COR-L47 (cell line): ENCODE data around the gene DHX15.

ENCODE experiments used
- DNase-seq: peaks from one replicate; lab custom pipeline; 2025; lab: John Stamatoyannopoulos, UW

DHX15 gene

DNA sequence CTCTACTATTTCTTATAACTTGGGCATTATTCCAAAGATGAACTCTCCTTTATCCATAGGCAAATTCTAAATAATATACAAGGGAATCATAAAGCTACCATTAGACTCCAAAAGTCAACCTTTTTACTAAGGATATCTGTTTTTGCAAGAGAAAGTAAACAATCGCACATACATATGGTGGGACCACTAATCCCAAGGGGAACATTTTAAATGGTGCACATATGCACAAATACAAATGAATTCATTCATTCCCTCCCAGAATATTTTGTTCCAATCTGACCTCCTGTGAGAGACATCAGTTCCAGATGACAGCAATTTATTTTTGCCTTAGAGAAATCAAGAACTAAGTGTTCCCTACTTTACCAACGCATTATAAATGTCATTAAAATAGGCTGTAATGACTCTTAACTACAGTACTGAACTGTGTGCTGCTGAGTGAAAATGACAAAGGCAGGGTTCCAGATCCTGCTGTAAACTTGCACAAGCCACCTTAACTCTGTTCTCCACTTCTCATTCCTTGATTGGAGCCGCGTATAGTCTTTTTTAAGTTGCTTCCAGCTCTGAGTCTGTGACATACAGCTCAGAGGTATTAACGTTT is 2.0 kb downstream of the DHX15 start:
- DNase-seq, result no peak

DNA sequence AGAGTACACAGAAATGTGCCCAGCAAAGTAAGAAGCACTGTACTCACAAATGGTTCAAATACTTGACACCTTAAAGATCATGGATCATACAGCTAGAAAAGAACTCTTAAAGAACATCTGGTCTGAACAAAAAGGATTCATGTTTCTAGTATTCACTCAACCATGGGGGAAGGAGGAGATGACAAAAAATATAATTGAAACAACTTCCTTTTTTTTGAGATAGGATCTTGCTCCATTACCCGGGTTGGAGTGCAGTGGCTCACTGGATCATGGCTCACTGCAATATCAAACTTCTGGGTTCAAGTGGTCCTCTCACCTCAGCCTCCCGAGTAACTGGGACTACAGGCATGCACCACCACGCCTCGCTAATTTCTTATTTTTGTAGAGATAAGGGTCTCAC is 6.0 kb downstream of the DHX15 start:
- no peak for DNase-seq

DNA sequence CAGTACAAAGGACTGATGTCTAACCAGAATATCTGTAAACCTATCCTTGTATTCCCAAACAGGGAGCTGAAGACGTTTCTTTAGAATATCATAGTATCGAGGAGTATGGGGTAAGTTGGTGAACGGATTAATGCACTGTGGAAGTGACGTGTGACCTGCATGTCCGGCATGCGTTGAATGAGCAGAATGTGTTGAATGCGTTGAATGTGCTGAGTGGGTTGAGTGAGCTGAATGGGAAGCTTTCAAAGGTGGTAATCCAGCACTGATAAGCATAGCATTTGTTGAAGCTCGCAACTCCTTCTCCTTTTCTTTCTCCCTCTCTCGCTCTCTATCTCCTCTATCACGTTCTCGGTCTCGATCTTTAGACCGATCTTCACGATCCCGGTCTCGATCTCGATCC is 8.1 kb downstream of the DHX15 start:
- no peak for DNase-seq

DNA sequence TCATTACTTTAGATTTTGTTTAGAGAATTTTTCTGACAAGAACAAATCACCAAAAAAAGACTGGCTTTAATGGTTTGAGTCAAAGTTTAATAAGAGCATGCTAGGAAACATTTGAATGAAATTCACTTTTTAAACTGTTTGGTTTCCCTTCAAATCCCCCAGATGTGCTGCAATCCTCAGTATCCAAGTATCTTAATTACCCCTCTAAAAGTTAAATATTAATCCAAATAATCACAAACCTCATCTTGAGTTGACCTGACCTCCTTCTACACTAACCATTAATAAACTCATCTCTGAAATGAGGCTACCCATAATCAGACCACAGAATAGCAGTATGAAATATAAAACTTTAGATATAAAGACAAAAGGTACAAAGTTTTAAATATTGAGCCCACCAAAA is 10.1 kb downstream of the DHX15 start:
- no peak for DNase-seq

DNA sequence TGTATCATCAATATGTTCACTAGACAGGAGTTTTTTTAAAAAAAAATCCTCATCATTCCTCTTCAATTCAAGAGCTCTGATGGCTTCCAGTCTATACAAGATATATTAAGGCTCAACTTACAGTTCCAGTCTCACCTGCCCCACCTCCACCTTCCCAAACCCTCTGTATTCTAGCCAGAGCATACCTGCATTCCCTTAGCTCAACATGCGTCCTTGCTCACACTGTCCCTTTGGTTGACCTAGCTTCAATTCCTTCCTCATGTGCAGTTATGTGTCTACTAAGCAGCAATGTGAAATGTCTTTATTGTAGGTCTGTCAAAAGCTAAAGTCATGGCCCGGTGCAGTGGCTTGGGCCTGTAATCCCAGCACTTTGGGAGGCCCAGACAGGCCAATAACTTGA is 10.8 kb downstream of the DHX15 start:
- DNase-seq, result no peak

DNA sequence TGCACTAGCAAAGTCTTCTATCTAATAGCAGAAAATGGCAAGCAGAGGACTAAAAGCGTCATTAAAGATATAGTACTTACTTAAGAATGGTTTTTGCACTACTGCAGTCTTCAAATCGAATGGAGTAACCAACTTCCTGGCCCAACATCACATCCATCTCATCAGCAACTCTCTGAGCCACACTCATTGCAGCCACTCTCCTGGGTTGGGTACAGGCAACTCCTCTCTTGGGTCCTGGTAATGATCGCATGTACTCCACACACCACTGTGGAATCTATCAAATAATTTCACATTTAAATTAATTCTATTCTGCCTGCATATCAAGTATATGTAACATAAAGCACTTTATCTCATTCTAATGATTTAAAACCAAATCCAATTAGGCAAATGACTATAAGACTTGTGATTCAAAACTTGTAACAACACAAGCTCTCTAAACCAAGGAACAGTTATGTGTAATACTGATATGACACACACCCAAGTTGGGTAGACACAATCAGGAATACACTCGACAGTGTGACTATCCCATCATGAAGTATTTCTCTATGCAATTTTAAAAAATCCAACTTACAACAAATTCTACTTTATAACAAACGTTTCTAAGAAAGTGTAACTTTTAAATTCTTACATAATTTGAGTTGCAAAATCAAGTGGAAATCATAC is 13.6 kb downstream of the DHX15 start:
- DNase-seq, result no peak

DNA sequence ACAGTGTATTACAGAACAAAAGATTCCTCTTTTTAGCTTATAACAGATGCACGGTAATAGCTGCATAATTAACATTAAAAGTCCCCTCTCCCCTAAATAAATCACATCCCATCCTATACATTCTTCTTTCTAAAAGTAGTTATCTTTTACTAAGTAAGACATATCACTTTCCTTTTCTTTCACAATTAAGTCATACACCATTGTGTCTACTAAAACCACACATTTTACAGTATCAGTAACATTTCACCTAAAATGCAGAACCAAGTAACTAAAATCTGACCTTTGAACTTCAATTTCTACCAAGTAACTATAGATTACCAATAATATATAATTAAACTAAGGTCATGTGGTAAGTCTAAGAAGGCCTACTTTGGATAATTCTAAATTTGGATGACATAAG is 14.2 kb downstream of the DHX15 start:
- no peak for DNase-seq

DNA sequence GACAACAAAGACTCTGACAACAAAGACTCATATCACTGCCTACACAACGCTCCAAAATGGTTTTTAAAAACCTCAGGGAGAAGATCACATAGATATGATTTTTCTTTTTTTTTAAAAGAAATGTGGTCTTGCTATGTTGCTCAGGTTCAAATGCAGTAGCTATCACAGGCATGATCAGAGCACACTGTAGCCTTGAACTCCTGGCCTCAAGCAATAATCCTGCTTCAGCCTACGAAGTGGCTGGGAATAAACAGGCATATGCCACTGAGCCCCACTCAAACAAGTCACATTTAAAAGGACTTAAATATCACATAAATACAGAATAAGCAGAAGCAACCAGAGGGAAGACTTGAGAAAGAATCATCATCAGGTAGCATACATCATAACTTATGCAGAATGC is 14.7 kb downstream of the DHX15 start:
- DNase-seq, result no peak

DNA sequence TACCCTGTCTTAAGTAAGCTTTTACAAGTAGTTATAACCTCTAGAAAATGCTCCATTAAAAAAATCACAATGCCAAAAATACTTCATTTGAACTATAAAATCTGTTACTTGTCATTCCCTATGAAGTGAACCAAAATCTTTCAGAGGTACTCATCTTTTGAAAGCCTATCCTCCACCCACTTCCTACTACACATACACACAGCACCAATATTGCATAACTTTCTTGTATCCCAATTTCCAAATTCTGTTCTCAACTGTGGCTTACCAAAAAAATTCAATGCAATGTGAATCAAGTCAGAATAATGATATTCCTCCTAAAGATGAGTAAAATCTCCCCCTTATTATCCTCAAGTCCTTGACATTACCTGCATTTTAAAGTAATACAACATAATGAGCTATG is 15.9 kb downstream of the DHX15 start:
- no peak for DNase-seq

DNA sequence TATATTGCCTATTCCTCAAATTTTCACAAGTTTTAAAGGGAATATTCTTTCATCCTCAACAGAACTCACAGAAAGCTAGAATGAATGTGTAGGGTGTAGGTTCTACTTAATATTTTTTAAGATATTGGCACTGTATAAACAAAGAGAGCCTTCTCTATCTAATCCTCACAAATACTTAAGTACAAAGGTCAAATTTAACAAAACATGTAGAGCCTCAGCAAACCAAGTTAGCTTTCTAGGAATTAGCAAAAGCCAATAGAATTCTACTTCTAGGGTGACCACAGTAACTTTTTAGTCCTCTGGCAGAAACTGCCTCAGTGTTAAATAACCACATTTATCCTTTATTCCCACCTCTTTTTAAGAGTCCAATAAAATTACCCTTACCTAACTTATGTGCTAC is 19.3 kb downstream of the DHX15 start:
- DNase-seq, result no peak

DNA sequence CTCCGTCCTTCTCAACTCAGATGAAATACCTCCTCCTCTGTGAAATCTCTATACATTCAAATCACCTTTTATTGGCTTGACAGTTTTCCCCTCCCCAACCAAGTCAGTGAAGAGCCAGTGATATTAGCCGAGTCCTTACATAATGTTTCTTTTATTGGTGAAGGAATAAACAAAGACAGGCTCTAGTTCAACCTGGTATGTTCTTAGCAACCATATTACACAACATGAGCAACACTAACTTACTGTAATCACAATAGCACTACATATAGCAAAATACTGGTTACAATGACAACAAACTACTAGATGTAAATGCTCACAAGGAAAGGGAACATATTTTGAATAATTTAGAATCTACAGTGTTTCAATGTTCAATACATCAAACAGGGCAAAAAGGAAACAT is 19.9 kb downstream of the DHX15 start:
- no peak for DNase-seq

DNA sequence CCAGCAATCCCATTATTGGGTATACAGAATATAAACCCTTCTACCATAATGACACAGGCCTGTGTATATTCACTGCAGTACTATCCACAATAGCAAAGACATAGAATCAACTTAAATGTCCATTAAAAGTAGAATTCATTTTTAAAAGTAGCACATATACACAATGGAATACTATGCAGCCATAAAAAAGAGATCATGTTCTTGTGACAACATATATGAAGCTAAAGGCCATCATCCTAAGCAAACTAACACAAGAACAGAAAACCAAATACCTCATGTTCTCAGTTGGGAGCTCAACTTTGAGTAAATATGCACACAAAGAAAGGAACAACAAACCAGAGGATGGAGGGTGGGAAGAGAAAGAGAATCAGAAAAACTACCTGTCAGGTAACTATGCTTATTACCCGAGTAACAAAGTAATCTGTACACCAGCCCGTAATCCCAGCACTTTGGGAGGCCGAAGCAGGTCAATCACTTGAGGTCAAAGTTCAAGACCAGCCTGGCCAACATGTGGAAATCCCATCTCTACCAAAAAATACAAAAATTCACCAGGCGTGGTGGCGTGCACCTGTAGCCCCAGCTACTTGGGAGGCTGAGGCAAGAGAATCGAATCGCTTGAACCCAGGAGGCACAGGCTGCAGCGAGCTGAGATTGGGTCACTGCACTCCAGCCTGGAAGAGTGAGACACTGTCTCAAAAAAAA is 22.8 kb downstream of the DHX15 start:
- DNase-seq, result no peak

DNA sequence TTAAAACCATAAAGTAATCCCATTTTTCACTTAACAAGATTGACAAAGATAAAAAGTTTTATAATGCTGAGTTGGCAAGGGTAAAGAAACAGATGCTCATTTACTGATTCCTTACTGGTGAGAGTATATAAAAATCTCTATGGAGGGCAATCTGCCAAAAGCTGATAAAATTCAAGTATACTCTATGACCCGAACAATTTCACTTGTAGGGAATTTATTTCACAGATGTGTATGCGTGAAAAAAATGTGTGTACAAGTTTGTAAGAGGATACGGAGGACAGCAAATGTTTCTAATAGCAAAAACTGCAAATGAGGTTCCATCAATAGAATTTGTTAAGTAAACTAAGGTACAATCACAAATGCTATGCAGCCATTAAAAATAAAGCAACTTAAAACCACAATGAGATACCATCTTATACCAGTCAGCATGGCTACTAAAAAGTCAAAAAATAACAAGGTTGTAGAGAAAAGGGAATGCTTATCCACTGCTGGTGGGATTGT is 23.4 kb downstream of the DHX15 start:
- DNase-seq, result no peak

DNA sequence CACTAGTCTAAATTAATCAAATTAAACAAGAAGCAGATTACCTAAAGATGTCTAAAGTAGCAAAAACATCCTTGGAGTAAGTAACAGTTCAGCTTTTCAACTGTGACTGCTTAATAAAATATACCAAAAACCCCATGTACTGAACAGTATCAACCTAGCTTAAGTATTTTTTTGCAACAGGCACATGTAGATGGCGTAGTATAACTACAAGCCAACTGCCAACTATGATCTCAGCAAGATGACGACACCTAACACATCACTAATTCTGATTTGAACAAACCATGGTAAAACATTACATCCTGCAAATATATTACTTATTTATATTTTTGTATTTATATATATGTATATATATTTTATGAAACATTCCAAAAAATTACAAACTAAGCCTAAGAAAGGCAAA is 24.5 kb downstream of the DHX15 start:
- no peak for DNase-seq

DNA sequence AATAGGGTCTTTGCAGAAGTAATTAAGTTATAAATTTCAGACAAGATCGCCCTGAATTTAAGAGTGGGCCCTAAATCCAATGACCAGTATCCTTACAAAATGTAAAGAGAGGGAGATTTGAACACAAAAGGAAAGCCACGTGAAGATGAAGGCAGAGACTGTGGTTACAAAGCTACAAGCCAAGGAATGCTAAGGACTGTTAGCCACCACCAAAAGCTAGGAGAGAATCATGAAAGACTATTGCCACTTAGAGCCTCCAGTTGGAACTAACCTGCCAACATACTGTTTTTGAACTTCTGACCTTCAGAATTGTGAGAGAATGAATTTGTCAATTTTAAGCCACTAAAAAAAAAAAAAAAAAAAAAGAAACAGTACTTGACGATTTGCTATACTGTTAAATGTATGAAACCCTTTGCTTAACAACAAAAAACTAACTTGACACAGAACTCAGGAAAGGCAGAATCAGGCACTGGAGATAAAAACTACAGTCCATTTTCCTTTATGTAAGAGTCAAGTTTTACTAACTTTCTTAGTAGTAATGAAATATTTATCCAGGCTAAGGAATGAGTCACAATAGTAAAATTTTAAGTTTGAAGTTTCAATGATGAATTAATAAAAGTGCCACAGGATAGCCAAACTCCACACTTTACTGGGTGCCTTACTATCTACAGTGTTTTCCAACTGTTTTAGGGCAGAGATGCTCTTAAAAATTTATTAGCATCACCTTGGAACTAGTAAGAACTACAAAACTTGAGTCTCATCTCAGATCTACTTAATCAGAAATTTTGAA is 25.1 kb downstream of the DHX15 start:
- DNase-seq, result no peak

DNA sequence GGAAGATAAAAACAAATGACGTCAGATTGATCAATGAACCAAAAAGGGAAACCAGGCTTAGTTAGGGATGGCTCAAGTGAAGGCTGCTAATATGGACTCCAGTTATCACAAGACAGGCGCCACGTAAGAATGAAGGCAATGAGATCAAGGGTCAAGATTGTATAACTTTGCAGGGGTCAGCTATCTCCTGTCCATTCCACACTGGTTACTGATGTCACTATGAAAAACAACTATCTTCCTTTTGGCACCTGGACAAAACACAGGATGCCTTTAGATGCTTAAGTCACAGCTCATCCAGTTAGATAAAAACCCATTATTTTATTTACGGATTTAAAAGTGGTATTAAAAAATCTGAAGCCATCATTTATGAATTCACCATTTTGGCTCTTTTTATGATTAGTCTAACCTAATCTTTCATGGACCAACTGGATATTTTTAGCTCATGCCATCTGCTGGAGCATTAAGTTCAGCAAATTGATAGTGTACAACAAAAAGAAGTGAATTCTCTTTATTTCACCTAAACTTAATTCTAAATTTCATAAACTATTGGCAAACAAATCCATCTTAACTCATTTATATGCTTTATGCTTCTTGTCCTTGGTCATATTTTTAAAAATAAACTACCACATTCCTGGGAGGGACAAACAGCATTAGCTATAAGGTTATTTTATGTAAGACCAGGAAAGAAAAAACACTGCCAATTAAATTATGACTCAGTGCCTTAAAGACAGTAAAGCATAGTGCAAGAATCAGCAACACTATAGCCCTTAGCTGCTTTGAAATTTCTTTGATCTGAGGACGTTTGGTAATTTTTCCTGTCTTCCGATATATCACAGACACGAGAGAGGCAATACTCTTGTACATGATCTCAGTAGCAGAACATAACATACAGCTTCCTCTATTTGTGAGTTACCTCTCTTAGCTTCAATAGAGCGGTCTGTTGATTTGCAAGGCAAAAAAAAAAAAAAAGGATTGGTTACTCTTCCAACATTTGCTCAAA is 27.0 kb downstream of the DHX15 start:
- no peak for DNase-seq

DNA sequence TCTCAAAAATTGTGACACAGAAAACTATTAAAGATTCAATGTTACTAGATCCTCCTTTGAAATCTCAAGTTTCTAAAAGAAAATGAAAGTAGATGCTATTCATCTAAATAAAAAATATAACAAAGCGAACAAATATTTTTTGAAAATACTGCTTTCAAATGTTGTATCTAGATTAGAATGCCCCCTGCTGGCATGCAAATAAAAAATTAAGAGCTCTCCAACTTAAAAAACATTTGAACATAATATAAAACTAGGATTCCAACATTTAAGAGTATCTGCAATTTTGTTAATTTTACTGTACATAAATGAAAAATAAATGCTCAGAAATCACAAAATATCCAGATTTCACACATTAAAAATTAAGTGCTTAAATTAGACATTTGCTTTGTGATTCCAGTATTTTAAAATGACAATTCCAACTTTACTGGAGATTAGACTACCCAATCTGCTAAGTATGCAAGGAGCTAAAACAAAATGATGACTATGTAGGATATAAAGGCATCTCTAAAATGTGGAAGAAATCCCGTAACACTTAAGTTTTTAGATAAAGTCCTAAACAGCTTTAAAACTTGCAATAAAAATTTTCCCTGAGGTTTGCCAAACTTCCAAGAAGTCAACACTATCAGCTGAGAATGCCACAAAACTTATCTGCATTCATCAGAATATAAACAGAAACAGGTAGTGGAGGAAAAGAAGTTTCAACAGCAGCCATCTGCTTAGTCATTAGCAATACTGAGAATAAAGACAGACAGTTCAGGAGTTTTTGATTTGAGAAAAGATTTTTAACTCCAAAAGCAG is 32.7 kb downstream of the DHX15 start:
- DNase-seq, result no peak

DNA sequence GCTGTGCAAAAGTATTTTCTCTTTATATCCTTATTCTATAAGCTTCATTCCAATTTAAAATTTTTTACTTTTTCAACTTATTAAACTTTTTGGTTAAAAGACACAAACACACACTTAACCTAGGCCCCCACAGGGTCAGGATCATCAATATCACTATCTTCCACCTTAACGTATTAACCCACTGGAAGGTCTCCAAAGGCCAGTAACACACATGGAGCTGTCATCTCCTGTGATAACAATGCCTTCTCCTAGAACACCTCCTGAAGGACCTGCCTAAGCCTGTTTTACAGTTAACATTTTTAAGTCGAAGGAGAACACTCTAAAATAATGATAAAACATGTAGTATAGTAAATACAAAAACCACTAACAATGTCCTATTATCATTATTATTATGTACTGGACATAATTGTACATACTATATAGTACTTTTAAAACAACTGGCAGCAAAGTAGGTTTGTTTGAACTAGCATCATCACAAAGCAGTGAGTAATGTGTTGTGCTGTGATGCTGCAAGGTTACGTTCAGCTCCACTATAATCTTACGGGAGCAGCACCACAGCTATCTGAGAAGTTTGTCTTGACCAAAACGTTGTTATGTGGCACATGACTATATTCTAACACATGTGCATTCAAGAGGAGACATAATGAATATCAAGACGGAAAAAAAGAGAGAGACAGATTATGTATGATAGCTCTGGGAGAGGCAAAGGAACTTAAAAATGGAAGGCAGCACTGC is 33.7 kb downstream of the DHX15 start:
- DNase-seq, result no peak

DNA sequence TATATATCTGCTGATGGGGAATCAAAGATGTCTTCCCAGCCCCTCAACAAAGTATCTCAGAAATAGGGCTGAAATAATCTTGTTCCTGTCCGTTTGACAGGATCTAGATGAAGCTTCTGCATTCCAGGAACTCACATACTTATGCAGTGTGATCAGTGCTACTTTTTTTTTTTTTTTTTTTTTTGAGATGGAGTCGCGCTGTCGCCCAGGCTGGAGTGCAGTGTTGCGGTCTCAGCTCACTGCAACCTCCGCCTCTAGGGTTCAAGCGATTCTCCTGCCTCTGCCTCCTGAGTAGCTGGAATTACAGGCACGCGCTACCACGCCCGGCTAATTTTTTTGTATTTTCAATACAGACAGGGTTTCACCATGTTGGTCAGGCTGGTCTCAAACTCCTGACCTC is 36.4 kb downstream of the DHX15 start:
- DNase-seq, result no peak
